Measurements from ENCODE around the gene ITPR1. TPM values are rescaled to one million over a fixed set of nuclear protein-coding genes. Genes with fewer than 3 reads are reported as not detected.
"Not testable (repeated sequence)": the region's sequence is repeated elsewhere in the genome, so short reads cannot be mapped to it uniquely, and the experiment has no call there.

Gene ITPR1
- total RNA-seq, 4 donors from 2014 or later, result 210 to 261 (median 232) TPM

- peak in 1 of 2 donors; percentile 23 for DNase-seq
- no peaks in the 10 kb centered on the region for H3K27me3 ChIP-seq
- intact Hi-C loops (cut with DNase I), result no loop called here
- 69 to 76% methylated on average over 8 of the region's 8 CpGs for WGBS, 2 donors
- peak overlapping the region in 2 of 3 donors; percentile 44 to 62 for H3K27ac ChIP-seq
- TF ChIP-seq CTCF (IDR thresholded peaks at IDR 0.05), result no peak
- TF ChIP-seq POLR2A (IDR thresholded peaks at IDR 0.05), result no peak
- H3K4me3 ChIP-seq (replicated peaks in 1 of 3), result no peak overlapping the region
- H3K36me3 ChIP-seq, result no peaks in the 10 kb centered on the region
- H3K9me3 ChIP-seq, result no peaks in the 10 kb centered on the region
- H3K4me1 ChIP-seq, result peaks cover 54 to 78% of the 10 kb centered on the region in 2 donors
Observed at GRCh38 chr3:4587061-4587837, 94.1 kb downstream of the ITPR1 start.

GRCh38 chr3:4587838-4588105 lies 94.6 kb downstream of the ITPR1 start:
- Histone ChIP-seq H3K27ac (peak overlapping the region in 2 of 3 donors; percentile 44 to 50), H3K27me3 (no peaks in the 10 kb centered on the region), H3K9me3 (no peaks in the 10 kb centered on the region), H3K4me3 (replicated peaks in 1 of 3) (no peak overlapping the region), H3K4me1 (peaks cover 51 to 78% of the 10 kb centered on the region in 2 donors), H3K36me3 (no peaks in the 10 kb centered on the region)
- intact Hi-C loops (cut with DNase I), result no loop called here
- no peak for TF ChIP-seq CTCF (IDR thresholded peaks at IDR 0.05)
- no peak for TF ChIP-seq POLR2A (IDR thresholded peaks at IDR 0.05)
- DNase-seq, result no peak

GRCh38 chr3:4588466-4588865 lies 95.3 kb downstream of the ITPR1 start:
- Histone ChIP-seq H3K4me3 (replicated peaks in 1 of 3) (no peak overlapping the region), H3K36me3 (no peaks in the 10 kb centered on the region), H3K27me3 (no peaks in the 10 kb centered on the region), H3K27ac (peak overlapping the region; percentile 44 to 50 (median 49)), H3K9me3 (no peaks in the 10 kb centered on the region), H3K4me1 (peaks cover 44 to 72% of the 10 kb centered on the region in 2 donors)
- intact Hi-C loops (cut with DNase I), result no loop called here
- TF ChIP-seq CTCF (IDR thresholded peaks at IDR 0.05) (no peak), POLR2A (IDR thresholded peaks at IDR 0.05) (no peak)
- WGBS, 2 donors, result 54 to 69% methylated on average over 4 of the region's 4 CpGs
- DNase-seq, result peak in 1 of 2 donors; percentile 25

- 35 to 44% methylated on average over 4 of the region's 4 CpGs for WGBS, 2 donors
- Histone ChIP-seq H3K4me1 (peaks cover 35 to 62% of the 10 kb centered on the region in 2 donors), H3K27me3 (no peaks in the 10 kb centered on the region), H3K4me3 (replicated peaks in 1 of 3) (no peak overlapping the region), H3K27ac (peak overlapping the region; percentile 44 to 50 (median 49)), H3K36me3 (no peaks in the 10 kb centered on the region), H3K9me3 (no peaks in the 10 kb centered on the region)
- TF ChIP-seq POLR2A (IDR thresholded peaks at IDR 0.05) (no peak), CTCF (IDR thresholded peaks at IDR 0.05) (no peak)
- intact Hi-C loops (cut with DNase I), result no loop called here
- peak; percentile 47 to 59 for DNase-seq
Observed at GRCh38 chr3:4589475-4590097, 96.4 kb downstream of the ITPR1 start.

GRCh38 chr3:4590849-4591248 lies 97.7 kb downstream of the ITPR1 start:
- DNase-seq; H3K36me3 ChIP-seq; intact Hi-C loops (cut with DNase I); H3K4me3 ChIP-seq (replicated peaks in 1 of 3); H3K27me3 ChIP-seq; H3K9me3 ChIP-seq: not testable (repeated sequence)
- Histone ChIP-seq H3K4me1 (peaks cover 43 to 62% of the 10 kb centered on the region in 2 donors), H3K27ac (peak overlapping the region in 1 of 3 donors; percentile 44)
- 92 to 99% methylated on average over 2 of the region's 2 CpGs for WGBS, 2 donors

Measured in thyroid gland (tissue), 4 donors.